D341Med (cell line): ENCODE measurements around the gene SDC4.
"Not testable (repeated sequence)": the region's sequence is repeated elsewhere in the genome, so short reads cannot be mapped to it uniquely, and the experiment has no call there.

Experiments used
- DNase-seq: peaks from one replicate; pipeline ENCODE4 v3.0.0; 2012; ENCODE audit warnings: low spot score

SDC4 gene

GRCh38 chr20:45363611-45364492 lies 15.6 kb upstream of the SDC4 start:
- DNase-seq = no peak

- peak; percentile 97 for DNase-seq
These were observed 14.8 kb upstream of the SDC4 start, which contains the start of gene SYS1 for GRCh38 chr20:45362804-45363610. TSS of gene SYS1 (plus strand) at chr20:45363156. CDS start at chr20:45363532, 376 bp downstream.

- DNase-seq = no peak
These were observed 13.6 kb upstream of the SDC4 start for GRCh38 chr20:45361793-45362192.

GRCh38 chr20:45359406-45360148 lies 11.4 kb upstream of the SDC4 start:
- DNase-seq = no peak

DNA sequence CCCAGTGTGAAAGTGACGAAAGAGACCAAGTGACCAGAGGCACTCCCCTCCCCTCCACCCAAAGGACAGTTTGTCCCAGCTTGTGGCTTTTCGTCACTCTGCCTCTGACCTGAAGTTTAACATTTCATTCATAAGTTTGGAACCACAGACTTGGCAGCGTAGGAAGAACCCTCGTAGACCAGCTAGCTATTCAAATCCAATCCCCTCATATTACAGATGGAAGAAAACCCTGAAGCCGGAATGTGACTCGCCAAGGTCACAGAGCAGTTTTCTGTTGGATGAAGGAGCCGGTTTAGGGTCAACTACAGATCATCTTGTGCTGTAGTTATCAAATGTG lies 10.8 kb upstream of the SDC4 start:
- DNase-seq = no peak

- no peak for DNase-seq
These were observed 10.3 kb upstream of the SDC4 start for GRCh38 chr20:45358282-45359068.

DNA sequence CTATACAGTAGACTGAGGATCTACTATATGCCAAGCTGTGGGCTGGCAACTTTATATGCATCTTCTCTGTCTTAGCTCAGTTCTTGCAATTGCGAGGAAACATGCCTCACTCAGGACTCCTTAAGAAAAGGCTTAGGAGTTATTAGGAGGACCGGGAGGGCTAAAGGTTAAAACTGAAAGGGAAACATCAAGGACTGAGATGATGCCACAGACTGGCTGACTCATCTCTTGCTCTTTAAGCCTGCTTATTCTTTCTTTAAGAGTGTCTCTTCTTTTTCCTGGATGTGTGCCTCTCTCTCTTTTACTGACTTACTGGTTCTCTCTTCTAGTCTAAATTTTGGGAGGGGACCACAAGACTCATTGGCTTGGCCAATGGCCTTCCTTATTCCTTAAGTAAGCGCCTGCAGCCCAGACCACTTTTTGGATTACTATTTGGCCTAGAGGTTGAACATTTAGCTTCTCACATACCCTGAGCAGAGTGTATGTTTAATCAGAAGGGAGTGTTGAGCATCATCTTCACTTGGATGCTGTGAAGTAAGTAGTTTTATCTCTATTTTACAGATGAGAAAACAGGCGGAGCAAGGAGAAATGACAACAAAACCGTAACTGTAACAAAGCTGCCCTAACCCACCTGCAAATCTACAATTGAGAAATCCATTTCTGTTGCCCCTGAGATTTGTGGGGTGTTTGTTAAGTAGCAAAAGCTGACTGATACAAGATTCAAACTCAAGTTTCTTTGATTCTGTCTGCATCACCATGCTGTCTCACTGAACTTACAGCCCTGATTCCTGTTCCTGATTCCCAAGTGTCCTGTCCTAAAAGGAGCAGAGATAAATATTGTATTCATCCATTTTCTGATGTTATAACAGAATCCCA lies 7.2 kb upstream of the SDC4 start:
- no peak for DNase-seq

GRCh38 chr20:45354423-45355208 lies 6.4 kb upstream of the SDC4 start:
- DNase-seq = no peak

DNA sequence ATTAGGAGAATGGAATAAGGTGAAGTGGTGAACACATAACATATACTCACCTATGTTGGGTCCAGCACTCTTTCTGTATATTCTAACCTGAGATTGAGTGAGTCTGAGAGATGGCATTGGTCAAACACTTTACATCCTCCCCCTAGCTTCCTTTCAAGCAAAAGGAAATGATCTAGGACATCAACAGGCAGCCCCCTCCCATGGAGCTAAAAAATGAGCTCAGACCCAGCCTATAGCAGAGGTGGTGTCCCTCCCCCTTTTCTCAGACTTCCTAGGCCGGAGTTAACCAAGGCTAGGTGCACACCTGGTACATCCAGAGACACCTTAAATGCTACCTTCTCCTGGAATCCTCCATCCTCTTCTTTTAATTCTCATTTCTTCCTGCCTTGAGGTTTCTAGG lies 5.5 kb upstream of the SDC4 start:
- DNase-seq = no peak

DNA sequence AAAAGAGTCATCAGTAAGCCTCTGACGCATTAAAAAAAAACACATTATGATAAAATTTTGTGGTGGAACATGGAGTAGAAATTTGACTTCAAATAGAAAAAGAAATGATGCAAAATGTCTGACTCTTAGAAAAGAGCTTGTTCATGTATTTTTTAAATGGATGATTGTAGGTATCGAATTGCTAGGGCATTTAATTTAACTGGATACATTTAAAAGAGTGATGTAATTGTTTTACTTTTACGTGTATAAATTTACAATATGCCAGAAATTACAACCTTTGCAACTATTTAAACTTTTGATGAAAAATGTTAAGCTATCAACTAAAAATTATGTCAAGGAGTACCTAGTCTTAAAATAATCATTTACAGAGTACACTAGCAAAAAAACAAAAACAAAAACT lies 4.5 kb upstream of the SDC4 start:
- no peak for DNase-seq

GRCh38 chr20:45350795-45351194 lies 2.6 kb upstream of the SDC4 start:
- not testable (repeated sequence) for DNase-seq

DNA sequence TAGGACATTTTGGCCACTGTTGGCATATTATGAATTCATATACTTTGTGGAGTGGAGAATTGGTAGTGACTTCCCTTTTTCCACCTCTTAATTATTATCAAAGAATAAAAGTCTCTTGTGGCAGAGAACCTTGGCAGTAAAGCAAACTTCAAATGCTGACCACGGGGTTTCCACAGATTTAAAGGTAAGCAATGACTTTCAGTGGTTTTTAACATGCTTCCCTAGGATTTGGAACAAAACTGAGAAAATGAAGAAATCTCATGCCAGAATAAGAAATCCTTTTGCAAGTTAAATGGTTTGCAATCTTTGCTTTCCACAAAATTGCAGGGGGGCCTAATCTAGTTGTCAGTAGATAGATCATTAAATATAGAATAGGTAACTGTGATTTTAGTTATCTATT lies 2.0 kb upstream of the SDC4 start:
- DNase-seq = no peak

DNA sequence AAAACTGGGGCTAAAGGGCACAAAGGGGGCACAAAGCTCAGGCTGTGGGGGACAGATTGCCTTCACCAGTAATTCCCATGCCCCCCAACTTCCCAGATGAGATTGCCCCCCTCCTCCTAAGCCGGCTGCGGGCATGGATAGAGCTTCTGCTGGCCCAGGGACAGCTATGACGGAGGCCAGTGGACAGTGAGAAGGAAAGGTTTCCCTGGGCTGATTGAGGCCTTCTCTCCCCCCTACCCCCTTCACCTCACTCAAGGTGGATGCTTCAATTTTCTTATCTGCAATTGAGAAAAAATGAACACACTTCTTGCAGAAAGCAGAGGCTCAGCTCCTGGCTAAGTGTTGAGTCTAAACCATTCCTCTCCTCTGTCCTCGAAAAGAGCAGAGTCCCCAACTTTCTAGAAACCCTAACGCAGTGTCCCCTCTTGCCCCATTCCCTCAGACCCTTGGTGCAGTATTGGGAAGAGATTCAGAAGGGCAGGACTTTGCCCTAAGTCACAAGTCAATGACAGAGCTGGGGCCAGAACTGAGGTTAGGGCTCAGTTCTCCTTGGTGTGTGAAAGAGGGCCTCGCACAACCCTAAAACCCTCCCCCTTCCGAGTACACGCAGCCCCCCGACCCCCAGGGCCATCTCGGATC lies 808 bp downstream of the SDC4 start:
- no peak for DNase-seq

DNA sequence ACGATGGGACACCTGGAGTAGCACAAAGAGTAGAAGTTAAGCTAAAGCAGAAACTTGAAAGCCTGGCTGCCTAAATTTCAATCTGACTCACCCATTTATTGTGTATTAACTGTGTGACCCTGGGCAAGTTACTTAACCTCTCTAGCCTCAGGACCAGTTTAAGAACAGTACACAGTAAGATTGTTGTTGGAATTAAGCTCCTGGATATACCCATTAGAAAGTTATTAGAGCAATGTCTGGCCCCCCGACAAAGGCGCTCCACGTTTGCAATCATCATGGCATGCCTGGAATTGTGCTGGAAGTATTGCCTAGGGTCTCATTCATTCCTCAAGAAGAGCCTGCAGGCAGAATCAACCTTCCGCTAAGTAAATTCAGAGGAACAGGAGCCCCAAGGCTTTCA lies 1.4 kb downstream of the SDC4 start:
- DNase-seq = no peak

DNA sequence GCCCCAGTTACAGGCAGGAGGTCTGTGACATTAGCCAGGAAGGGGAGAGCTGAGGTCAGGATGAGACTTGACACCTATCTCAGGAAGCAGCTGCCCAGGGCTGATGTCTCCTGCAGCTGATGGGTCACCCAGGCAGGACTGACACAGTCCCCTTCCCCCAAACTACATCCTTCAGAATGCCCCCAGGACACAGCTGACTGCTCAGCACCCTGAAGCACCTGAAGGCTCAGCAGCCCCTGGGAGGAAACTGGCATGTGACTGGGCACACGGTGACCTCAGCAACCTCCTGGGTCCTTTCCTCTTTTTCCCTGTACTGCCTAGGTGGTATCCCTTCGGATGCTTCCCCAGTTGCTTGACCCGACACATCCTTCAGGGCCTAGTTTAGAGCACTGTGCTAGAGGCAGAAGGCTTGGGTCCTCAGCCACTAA lies 1.9 kb downstream of the SDC4 start:
- DNase-seq = no peak

DNA sequence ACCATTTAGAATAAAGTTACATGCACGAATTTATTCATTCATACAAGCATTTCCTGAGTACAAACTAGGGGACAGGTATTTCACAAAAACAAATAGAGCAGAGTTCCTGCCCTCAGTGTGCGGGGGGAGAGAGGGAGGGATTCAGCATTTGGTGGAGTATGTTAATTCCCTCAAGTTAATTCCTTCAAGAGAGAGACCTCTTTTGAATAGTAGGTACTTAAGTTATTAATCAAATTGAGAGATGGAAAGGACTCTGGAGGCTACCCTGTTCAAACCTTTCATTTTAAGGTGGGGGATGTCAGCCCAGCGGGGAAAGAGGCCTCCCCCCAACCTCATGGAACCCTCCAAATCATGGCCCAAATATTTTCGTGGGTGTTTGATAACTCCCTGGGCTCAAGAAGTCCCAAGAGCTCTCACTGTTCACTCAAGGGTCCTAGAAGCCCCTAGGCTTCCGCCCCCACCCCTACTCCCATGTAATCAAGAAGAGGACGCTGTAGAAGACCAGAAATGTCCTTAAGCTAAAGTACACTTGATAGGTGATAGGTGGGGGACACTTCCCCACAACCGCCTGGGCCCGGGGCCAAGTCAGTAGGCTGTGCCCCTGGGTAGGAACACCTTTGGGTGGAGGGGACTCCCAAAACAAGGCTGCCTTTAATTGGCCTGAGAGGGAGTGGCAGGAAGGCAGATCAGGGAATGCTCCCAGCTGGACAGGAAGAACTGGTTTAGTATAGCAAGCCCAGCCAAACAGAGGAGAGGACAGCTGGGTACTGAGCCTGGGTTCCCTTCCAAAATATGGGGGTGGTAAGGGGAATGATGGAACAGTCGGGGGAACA lies 2.9 kb downstream of the SDC4 start:
- no peak for DNase-seq

DNA sequence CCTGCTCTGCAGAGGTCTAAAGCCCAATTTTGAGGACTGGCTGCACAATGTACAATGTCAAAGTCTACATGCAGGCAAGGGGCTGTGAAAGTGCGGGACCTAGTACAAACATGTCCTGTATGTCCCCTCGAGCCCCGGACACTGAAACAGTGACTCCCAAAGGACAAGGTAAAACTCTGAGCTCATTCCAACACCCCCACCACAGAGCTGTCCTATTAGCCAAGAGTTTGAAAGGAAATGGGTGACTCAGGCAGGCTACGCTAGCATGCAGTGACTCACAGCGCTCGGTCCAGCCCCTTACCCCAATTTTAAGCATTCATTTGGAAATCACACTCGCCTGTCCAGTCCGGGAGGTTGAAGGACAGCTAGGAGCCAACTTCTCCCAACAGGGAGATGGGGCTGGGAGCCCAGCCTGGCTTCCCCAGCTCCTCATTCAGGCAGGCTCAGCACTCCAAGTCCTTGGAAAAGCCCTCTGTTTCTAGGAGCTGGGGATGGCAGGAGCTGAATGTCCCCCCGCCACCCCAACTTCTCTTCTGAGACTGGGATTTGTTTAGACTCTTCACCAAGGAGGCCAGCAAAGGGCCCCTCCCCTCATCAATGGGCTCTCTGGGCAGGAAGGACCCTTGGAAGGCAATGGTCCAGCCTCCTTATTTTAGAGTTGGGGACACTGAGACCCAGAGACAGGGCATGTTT lies 3.9 kb downstream of the SDC4 start:
- DNase-seq = no peak
